Uterus (tissue), 2 donors: ENCODE results near the gene RCOR2.

Experiments
- POLR2A ChIP-seq, 2 donors: fragments of 450-650 bp; IDR thresholded peaks; one replicate each; pipeline ENCODE4 v1.6.1; 2016; ENCODE audit warnings: antibody characterized with exemption in 2 of 2, mild to moderate bottlenecking in 1 of 2, moderate library complexity in 1 of 2
- TF ChIP-seq, protein P1 (sequence below), 4 experiments: fragments of 200-600 bp in 2 of 4; fragments of 450-650 bp in 2 of 4; sonication (generic) in 2 of 4; IDR thresholded peaks; one replicate each; pipeline ENCODE4 v1.5.1; 2016 to 2019; ENCODE audit warnings: antibody characterized with exemption in 4 of 4, mild to moderate bottlenecking in 2 of 4, moderate library complexity in 1 of 4

DNA sequence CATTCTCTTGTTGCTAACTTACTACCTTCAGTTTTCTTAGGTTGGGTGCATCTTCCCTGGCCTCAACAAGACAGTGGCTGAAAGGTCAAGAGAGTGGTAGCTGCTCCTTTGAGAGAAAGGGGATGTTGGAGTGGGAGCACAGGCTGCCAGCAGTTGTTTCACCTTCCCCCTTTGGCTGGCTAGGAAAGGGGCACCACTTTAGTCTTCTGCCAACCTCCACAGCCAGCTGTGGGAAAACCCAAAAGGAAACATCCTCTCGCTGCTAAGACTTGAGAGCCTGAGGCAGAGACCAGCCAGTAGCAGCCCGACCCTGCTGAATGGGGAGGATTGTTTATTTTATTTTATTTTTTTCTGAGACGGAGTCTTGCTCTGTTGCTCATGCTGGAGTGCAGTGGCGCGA, 43.7 kb downstream of the RCOR2 start:
- TF ChIP-seq, protein P1, sequence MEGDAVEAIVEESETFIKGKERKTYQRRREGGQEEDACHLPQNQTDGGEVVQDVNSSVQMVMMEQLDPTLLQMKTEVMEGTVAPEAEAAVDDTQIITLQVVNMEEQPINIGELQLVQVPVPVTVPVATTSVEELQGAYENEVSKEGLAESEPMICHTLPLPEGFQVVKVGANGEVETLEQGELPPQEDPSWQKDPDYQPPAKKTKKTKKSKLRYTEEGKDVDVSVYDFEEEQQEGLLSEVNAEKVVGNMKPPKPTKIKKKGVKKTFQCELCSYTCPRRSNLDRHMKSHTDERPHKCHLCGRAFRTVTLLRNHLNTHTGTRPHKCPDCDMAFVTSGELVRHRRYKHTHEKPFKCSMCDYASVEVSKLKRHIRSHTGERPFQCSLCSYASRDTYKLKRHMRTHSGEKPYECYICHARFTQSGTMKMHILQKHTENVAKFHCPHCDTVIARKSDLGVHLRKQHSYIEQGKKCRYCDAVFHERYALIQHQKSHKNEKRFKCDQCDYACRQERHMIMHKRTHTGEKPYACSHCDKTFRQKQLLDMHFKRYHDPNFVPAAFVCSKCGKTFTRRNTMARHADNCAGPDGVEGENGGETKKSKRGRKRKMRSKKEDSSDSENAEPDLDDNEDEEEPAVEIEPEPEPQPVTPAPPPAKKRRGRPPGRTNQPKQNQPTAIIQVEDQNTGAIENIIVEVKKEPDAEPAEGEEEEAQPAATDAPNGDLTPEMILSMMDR (IDR thresholded peaks at IDR 0.05): no peak
- TF ChIP-seq POLR2A (IDR thresholded peaks at IDR 0.05): no peak
